ENCODE data around the gene AOPEP.
"Not testable (repeated sequence)": the region's sequence is repeated elsewhere in the genome, so short reads cannot be mapped to it uniquely, and the experiment has no call there.

The AOPEP gene

DNA sequence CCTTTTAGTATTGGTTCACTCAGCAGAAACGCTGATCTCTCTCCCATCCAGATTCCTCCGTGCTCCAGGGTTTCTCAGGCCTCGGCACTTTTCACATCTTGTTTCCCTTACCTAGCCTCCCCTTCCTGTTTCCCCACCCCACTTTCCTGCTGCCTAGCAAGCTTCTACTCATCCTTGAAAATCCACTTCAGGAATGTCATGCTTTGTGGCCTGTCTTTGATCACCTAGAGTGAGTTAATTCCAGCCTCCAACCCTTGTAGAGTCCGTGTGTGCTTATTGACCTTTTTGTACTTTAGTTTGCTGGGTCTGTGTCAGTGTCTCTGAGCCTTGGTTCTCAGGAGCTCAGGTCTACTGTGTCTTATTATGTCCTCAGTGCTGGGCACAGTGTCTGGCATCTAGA, 116.6 kb downstream of the AOPEP start:
- no peak for DNase-seq (ENCODE audit: extremely low read depth, low read depth)
- no peak overlapping the region for H3K4me3 ChIP-seq (replicated peaks; ENCODE audit: low read depth, low read length)
- TF ChIP-seq CTCF (IDR thresholded peaks at IDR 0.05; ENCODE audit: low read depth, low read length, missing control alignments), result no peak

DNA sequence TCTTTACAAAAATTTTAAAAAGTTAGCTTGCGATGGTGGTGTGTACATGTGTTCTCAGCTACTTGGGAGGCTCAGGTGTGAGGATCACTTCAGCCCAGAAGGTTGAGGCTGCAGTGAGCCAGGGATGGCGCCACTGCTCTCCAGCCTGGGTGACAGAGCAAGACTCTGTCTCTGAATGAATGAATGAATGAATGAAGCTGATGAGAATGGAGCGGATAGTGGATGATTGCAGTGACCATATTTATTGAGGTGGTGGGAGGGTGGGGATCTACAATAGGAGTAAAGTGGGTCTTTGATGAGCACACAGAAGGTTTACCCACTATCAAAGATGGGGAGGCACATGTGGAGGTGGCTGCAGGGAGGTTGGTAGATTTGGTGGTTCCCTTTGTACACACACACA, 120.2 kb downstream of the AOPEP start:
- H3K4me3 ChIP-seq (replicated peaks; ENCODE audit: low read depth, low read length), result no peak overlapping the region
- no peak for TF ChIP-seq CTCF (IDR thresholded peaks at IDR 0.05; ENCODE audit: low read depth, low read length, missing control alignments)
- DNase-seq (ENCODE audit: extremely low read depth, low read depth), result no peak

DNA sequence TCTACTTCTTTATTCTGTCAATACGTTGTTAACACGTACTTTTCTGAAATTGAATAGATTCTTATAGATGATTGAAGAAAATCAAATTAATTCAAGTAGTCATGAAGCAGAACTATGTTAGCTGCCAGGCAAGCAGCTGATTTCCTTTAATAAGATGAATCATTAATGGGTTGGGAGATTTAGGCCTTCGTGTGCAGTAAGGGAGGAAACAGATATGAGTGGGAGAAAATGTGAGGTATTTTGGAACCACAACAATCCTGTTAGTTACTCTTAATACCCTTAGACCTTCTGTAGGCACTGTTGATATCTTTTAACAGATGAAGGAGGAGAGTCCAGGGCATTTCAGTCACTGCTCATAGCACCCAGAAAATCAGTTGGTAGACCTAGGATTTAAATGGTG, 121.0 kb downstream of the AOPEP start:
- H3K4me3 ChIP-seq (replicated peaks; ENCODE audit: low read depth, low read length), result no peak overlapping the region
- TF ChIP-seq CTCF (IDR thresholded peaks at IDR 0.05; ENCODE audit: low read depth, low read length, missing control alignments), result no peak
- DNase-seq (ENCODE audit: extremely low read depth, low read depth), result no peak

DNA sequence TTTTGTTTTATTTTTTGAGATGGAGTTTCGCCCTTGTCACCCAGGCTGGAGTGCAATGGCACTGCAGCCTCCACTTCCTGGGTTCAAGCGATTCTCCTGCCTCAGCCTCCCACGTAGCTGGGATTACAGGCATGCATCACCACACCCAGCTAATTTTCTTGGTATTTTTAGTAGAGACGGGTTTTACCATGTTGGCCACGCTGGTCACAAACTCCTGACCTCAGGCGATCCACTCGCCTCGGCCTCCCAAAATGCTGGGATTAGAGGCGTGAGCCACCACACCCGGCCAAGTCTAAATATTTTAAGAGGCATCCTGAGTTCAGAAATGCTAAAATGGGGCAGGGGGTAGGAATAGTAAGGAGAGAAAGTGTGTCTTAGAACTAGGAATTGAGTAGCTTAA, 122.3 kb downstream of the AOPEP start:
- H3K4me3 ChIP-seq (replicated peaks; ENCODE audit: low read depth, low read length); DNase-seq (ENCODE audit: extremely low read depth, low read depth): not testable (repeated sequence)

GRCh38 chr9:94850540-94851434, 124.3 kb downstream of the AOPEP start:
- no peak for DNase-seq (ENCODE audit: extremely low read depth, low read depth)
- H3K4me3 ChIP-seq (replicated peaks; ENCODE audit: low read depth, low read length), result no peak overlapping the region
- TF ChIP-seq CTCF (IDR thresholded peaks at IDR 0.05; ENCODE audit: low read depth, low read length, missing control alignments), result no peak

DNA sequence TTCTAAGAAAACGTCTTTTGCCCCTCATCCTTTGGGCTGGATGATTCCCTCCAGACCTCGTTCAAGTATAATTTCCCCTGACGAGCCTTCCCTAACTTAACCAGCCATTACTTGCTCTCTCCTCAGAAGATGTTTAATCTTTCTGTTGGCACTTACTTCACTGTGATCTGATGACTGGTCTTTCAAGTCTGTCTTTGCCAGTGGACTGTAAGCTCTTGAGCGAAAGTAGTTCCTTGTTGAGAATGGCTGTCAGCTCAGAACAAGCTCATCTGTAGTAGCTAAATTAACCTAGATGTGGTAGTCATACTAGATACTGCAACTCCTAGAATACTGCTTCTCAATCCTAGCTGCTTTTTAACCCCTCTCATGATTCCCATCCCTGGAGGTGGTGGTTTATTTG, 125.0 kb downstream of the AOPEP start:
- DNase-seq (ENCODE audit: extremely low read depth, low read depth), result no peak
- no peak overlapping the region for H3K4me3 ChIP-seq (replicated peaks; ENCODE audit: low read depth, low read length)
- TF ChIP-seq CTCF (IDR thresholded peaks at IDR 0.05; ENCODE audit: low read depth, low read length, missing control alignments), result no peak

GRCh38 chr9:94851892-94852291, 125.4 kb downstream of the AOPEP start:
- no peak for DNase-seq (ENCODE audit: extremely low read depth, low read depth)
- TF ChIP-seq CTCF (IDR thresholded peaks at IDR 0.05; ENCODE audit: low read depth, low read length, missing control alignments), result no peak
- no peak overlapping the region for H3K4me3 ChIP-seq (replicated peaks; ENCODE audit: low read depth, low read length)

Measured in HFF-Myc (cell line).